ENCODE results near the gene CDKN3.
"Not testable (repeated sequence)": the region's sequence is repeated elsewhere in the genome, so short reads cannot be mapped to it uniquely, and the experiment has no call there.

The CDKN3 gene

GRCh38 chr14:54369343-54369742 is 27.5 kb upstream of the CDKN3 start:
- in situ Hi-C loops (cut with HindIII; ENCODE audit: low sequenced_read_pairs) = no loop called here
- TF ChIP-seq, protein P1, sequence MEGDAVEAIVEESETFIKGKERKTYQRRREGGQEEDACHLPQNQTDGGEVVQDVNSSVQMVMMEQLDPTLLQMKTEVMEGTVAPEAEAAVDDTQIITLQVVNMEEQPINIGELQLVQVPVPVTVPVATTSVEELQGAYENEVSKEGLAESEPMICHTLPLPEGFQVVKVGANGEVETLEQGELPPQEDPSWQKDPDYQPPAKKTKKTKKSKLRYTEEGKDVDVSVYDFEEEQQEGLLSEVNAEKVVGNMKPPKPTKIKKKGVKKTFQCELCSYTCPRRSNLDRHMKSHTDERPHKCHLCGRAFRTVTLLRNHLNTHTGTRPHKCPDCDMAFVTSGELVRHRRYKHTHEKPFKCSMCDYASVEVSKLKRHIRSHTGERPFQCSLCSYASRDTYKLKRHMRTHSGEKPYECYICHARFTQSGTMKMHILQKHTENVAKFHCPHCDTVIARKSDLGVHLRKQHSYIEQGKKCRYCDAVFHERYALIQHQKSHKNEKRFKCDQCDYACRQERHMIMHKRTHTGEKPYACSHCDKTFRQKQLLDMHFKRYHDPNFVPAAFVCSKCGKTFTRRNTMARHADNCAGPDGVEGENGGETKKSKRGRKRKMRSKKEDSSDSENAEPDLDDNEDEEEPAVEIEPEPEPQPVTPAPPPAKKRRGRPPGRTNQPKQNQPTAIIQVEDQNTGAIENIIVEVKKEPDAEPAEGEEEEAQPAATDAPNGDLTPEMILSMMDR (IDR thresholded peaks at IDR 0.05; ENCODE audit: low read depth, low read length) = no peak
- H3K4me3 ChIP-seq (ENCODE audit: low read depth, low read length) = no peak overlapping the region
- DNase-seq (ENCODE audit: low read depth, low spot score) = no peak

- no peak overlapping the region for H3K4me3 ChIP-seq (ENCODE audit: low read depth, low read length)
- TF ChIP-seq, protein P1 (IDR thresholded peaks at IDR 0.05; ENCODE audit: low read depth, low read length) = no peak
- in situ Hi-C loops (cut with HindIII; ENCODE audit: low sequenced_read_pairs) = no loop called here
- DNase-seq (ENCODE audit: low read depth, low spot score) = no peak
Observed at GRCh38 chr14:54370323-54371198, 26.2 kb upstream of the CDKN3 start.

- in situ Hi-C loops (cut with HindIII; ENCODE audit: low sequenced_read_pairs) = no loop called here
- TF ChIP-seq, protein P1 (IDR thresholded peaks at IDR 0.05; ENCODE audit: low read depth, low read length) = no peak
- DNase-seq (ENCODE audit: low read depth, low spot score) = peak; percentile 40
- no peak overlapping the region for H3K4me3 ChIP-seq (ENCODE audit: low read depth, low read length)
Observed at GRCh38 chr14:54374117-54374884, 22.5 kb upstream of the CDKN3 start.

DNA sequence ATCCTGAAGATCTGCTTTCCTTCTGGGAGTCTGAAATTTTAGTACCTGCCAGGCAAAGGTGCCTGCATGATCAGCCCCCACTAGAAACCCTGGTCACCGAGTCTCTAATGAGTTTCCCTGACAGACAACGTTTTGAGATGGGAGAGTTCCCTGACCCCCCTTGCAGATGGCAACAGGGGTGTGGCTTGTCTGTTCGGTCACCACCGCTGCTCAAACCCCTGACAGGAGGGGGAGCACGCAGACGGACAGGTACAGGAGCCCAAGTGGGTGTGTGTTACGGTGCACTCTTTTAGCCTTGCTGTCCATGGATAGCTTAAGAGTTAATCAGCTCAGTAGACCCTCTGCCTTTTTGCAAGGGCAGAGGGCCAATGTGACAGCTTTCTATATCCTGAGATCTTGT is 19.3 kb upstream of the CDKN3 start:
- H3K4me3 ChIP-seq (ENCODE audit: low read depth, low read length) = no peak overlapping the region
- in situ Hi-C loops (cut with HindIII; ENCODE audit: low sequenced_read_pairs) = no loop called here
- no peak for DNase-seq (ENCODE audit: low read depth, low spot score)
- TF ChIP-seq, protein P1 (IDR thresholded peaks at IDR 0.05; ENCODE audit: low read depth, low read length) = no peak

GRCh38 chr14:54378893-54379292 is 17.9 kb upstream of the CDKN3 start:
- DNase-seq (ENCODE audit: low read depth, low spot score); in situ Hi-C loops (cut with HindIII; ENCODE audit: low sequenced_read_pairs): not testable (repeated sequence)

GRCh38 chr14:54380558-54380957 is 16.2 kb upstream of the CDKN3 start:
- in situ Hi-C loops (cut with HindIII; ENCODE audit: low sequenced_read_pairs); H3K4me3 ChIP-seq (ENCODE audit: low read depth, low read length); DNase-seq (ENCODE audit: low read depth, low spot score): not testable (repeated sequence)

More at GRCh38 chr14:54378893-54379292, 17.9 kb upstream of the CDKN3 start:
- H3K4me3 ChIP-seq (ENCODE audit: low read depth, low read length) = not testable (repeated sequence)

DNA sequence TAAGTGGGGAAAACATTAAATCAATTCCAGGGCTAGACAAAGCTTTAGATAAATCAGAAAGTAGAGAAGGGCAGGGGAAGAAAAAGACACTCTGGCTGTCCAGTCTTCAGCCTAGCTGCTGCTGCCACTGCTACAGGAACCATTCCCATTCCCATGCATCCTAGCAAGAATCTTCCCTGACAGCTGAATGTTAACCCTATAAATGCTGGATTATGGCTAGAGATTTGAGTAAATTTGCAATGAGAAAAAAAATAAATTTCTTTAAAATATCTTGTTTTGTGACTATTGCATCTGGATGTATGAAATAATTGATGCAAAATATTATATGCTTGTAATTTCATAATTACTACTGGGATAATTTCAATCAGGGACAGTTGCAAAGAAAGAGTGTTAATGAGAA is 15.0 kb upstream of the CDKN3 start:
- in situ Hi-C loops (cut with HindIII; ENCODE audit: low sequenced_read_pairs) = no loop called here
- no peak for DNase-seq (ENCODE audit: low read depth, low spot score)
- H3K4me3 ChIP-seq (ENCODE audit: low read depth, low read length) = no peak overlapping the region
- TF ChIP-seq, protein P1 (IDR thresholded peaks at IDR 0.05; ENCODE audit: low read depth, low read length) = no peak
